GM23248 (cell line): ENCODE measurements around the gene PRKCB.
"Not testable (repeated sequence)": the region's sequence is repeated elsewhere in the genome, so short reads cannot be mapped to it uniquely, and the experiment has no call there.

Experiments used
- EZH2 ChIP-seq: fragments of 200-600 bp; sonication (generic); IDR thresholded peaks from 2 replicates; pipeline ENCODE4 v1.6.1; 2018; ENCODE audit warnings: antibody characterized with exemption, mild to moderate bottlenecking; ENCODE audit not compliant: insufficient read depth, poor library complexity, severe bottlenecking
- EZH2phosphoT487 ChIP-seq: fragments of 200-600 bp; sonication (generic); IDR thresholded peaks from 2 replicates; pipeline ENCODE4 v1.6.1; 2018; ENCODE audit warnings: antibody characterized with exemption, moderate library complexity, mild to moderate bottlenecking, low read depth; ENCODE audit not compliant: insufficient read depth

DNA sequence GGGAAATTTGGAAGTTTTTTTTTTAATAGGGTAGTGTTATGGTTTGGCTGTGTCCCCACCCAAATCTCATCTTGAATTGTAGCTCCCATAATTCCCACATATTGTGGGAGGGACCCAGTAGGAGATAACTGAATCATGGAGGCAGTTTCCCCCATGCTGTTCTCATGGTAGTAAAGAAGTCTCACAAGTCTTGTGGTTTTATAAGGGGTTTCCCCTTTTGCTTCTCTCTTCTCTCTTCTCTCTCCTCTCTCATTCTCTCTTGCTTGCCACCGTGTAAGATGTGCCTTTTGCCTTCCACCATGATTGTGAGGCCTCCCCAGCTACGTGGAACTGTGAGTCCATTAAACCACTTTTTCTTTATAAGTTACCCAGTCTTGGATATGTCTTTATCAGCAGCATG lies 403.1 kb downstream of the PRKCB start:
- TF ChIP-seq EZH2, EZH2phosphoT487: not testable (repeated sequence)
